PFSK-1 (cell line): ENCODE measurements around the gene TENT4A.

Experiments used
- FOXP2 ChIP-seq: optimal IDR thresholded peaks from 2 replicates; pipeline ENCODE3; 2011; ENCODE audit warnings: borderline replicate concordance, control low read depth, inconsistent platforms; ENCODE audit not compliant: insufficient read depth; ENCODE audit errors: extremely low read length, extremely low read depth
- POLR2AphosphoS5 ChIP-seq: IDR thresholded peaks from 2 replicates; pipeline ENCODE4 v1.6.1; 2012; ENCODE audit warnings: low read depth, mild to moderate bottlenecking, control low read depth, low read length, moderate library complexity
- SIN3A ChIP-seq: IDR thresholded peaks from 2 replicates; pipeline ENCODE4 v1.6.1; 2012; ENCODE audit warnings: mild to moderate bottlenecking, low read length, moderate library complexity, borderline replicate concordance; ENCODE audit not compliant: insufficient read depth
- TAF1 ChIP-seq: IDR thresholded peaks from 2 replicates; pipeline ENCODE4 v1.6.1; 2012; ENCODE audit warnings: low read length, control low read depth, borderline replicate concordance; ENCODE audit not compliant: insufficient read depth
- TF ChIP-seq, protein P1 (sequence below), 2 experiments: IDR thresholded peaks; 2 replicates each; pipeline versions ENCODE4 v1.6.1 to v1.8.0; 2011 to 2012; ENCODE audit warnings: low read depth in 2 of 2, low read length in 2 of 2, control low read depth in 1 of 2, inconsistent platforms in 1 of 2, mild to moderate bottlenecking in 1 of 2, moderate library complexity in 1 of 2; ENCODE audit not compliant: insufficient read depth in 1 of 2

- TF ChIP-seq FOXP2 (peak; percentile 72), POLR2AphosphoS5 (peak; percentile 93), TAF1 (peak; percentile 36; the same call in 1 of the 2 replicates), SIN3A (0 out of 2 replicates have a peak, but pooled peaks have one; percentile 32)
- TF ChIP-seq, protein P1, sequence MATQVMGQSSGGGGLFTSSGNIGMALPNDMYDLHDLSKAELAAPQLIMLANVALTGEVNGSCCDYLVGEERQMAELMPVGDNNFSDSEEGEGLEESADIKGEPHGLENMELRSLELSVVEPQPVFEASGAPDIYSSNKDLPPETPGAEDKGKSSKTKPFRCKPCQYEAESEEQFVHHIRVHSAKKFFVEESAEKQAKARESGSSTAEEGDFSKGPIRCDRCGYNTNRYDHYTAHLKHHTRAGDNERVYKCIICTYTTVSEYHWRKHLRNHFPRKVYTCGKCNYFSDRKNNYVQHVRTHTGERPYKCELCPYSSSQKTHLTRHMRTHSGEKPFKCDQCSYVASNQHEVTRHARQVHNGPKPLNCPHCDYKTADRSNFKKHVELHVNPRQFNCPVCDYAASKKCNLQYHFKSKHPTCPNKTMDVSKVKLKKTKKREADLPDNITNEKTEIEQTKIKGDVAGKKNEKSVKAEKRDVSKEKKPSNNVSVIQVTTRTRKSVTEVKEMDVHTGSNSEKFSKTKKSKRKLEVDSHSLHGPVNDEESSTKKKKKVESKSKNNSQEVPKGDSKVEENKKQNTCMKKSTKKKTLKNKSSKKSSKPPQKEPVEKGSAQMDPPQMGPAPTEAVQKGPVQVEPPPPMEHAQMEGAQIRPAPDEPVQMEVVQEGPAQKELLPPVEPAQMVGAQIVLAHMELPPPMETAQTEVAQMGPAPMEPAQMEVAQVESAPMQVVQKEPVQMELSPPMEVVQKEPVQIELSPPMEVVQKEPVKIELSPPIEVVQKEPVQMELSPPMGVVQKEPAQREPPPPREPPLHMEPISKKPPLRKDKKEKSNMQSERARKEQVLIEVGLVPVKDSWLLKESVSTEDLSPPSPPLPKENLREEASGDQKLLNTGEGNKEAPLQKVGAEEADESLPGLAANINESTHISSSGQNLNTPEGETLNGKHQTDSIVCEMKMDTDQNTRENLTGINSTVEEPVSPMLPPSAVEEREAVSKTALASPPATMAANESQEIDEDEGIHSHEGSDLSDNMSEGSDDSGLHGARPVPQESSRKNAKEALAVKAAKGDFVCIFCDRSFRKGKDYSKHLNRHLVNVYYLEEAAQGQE (IDR thresholded peaks at IDR 0.05; ENCODE audit: insufficient read depth in 1 of 2, low read depth in 2 of 2, low read length in 2 of 2): no peak
These were observed 507 bp upstream of the TENT4A start for GRCh38 chr5:6712577-6713273.
